DMS53 (cell line): Measurements from ENCODE around the gene CLPTM1L.

ENCODE experiments used
- DNase-seq: peaks from one replicate; lab custom pipeline; 2025; lab: John Stamatoyannopoulos, UW

CLPTM1L gene

GRCh38 chr5:1312993-1313833 lies 31.7 kb downstream of the CLPTM1L start:
- peak; percentile 62 for DNase-seq

- DNase-seq = no peak
These were observed 32.7 kb downstream of the CLPTM1L start for GRCh38 chr5:1312206-1312605.

GRCh38 chr5:1311439-1312055 lies 33.4 kb downstream of the CLPTM1L start:
- no peak for DNase-seq

GRCh38 chr5:1310118-1310517 lies 34.8 kb downstream of the CLPTM1L start:
- DNase-seq = no peak

GRCh38 chr5:1304033-1304432 lies 40.9 kb downstream of the CLPTM1L start:
- DNase-seq = no peak

GRCh38 chr5:1302258-1302657 lies 42.6 kb downstream of the CLPTM1L start:
- DNase-seq = no peak

GRCh38 chr5:1300581-1301083 lies 44.3 kb downstream of the CLPTM1L start:
- DNase-seq = no peak

GRCh38 chr5:1299961-1300360 lies 44.9 kb downstream of the CLPTM1L start:
- peak; percentile 79 for DNase-seq

- DNase-seq = peak; percentile 81
These were observed 45.4 kb downstream of the CLPTM1L start for GRCh38 chr5:1299511-1299850.

- peak; percentile 81 for DNase-seq
These were observed 46.0 kb downstream of the CLPTM1L start for GRCh38 chr5:1298723-1299510.

- no peak for DNase-seq
These were observed 46.8 kb downstream of the CLPTM1L start for GRCh38 chr5:1298067-1298551.

GRCh38 chr5:1297243-1297642 lies 47.7 kb downstream of the CLPTM1L start:
- peak; percentile 65 for DNase-seq

- DNase-seq = peak; percentile 76
These were observed 49.3 kb downstream of the CLPTM1L start for GRCh38 chr5:1295650-1296037.

GRCh38 chr5:1294835-1295649 lies 49.9 kb downstream of the CLPTM1L start, which contains the start of gene TERT:
Gene TERT (minus strand): TSS chr5:1295068. CDS start chr5:1294989, 79 bp downstream.
- peak; percentile 95 for DNase-seq

GRCh38 chr5:1294206-1294834 lies 50.6 kb downstream of the CLPTM1L start:
- peak; percentile 92 for DNase-seq

GRCh38 chr5:1293416-1294205 lies 51.3 kb downstream of the CLPTM1L start:
- peak; percentile 53 for DNase-seq

GRCh38 chr5:1292846-1293415 lies 52.0 kb downstream of the CLPTM1L start:
- peak; percentile 55 for DNase-seq

GRCh38 chr5:1292139-1292538 lies 52.8 kb downstream of the CLPTM1L start:
- DNase-seq = peak; percentile 82

GRCh38 chr5:1291611-1292080 lies 53.3 kb downstream of the CLPTM1L start:
- DNase-seq = peak; percentile 97

- peak; percentile 56 for DNase-seq
These were observed 53.9 kb downstream of the CLPTM1L start for GRCh38 chr5:1290956-1291355.
